Measurements from ENCODE around the gene RHOBTB1.

- TF ChIP-seq RAD21 (IDR thresholded peaks at IDR 0.05) (no peak), GABPA (IDR thresholded peaks at IDR 0.05 in 1 of 2, conservative IDR thresholded peaks at IDR 0.05 in 1 of 2) (no peak), CTCF (IDR thresholded peaks at IDR 0.05; ENCODE audit: low read depth, low read length, missing input control) (no peak), MAX (IDR thresholded peaks at IDR 0.05) (no peak), ZBTB33 (IDR thresholded peaks at IDR 0.05) (no peak), RXRA (IDR thresholded peaks at IDR 0.05) (no peak), EGR1 (IDR thresholded peaks at IDR 0.05; ENCODE audit: low read depth in 2 of 2) (no peak), YY1 (IDR thresholded peaks at IDR 0.05) (no peak), JUND (IDR thresholded peaks at IDR 0.05) (no peak), REST (IDR thresholded peaks at IDR 0.05) (no peak), HNF4A (conservative IDR thresholded peaks at IDR 0.05) (no peak)
These were observed 1.7 kb downstream of the RHOBTB1 start for GRCh38 chr10:60942134-60942787.

Data from liver (tissue), 3 donors.